ENCODE results near the gene RNF113B.

Gene RNF113B

GRCh38 chr13:98176777-98177608 lies at the start of gene RNF113B:
Gene RNF113B, minus strand, starts transcription at chr13:98177269. Its CDS starts 33 bp downstream, at chr13:98177236.
- no peak for DNase-seq

- no peak for DNase-seq
Observed at GRCh38 chr13:98226496-98226895, 49.4 kb upstream of the RNF113B start.

- DNase-seq: no peak
Observed at GRCh38 chr13:98225036-98225940, 48.2 kb upstream of the RNF113B start.

GRCh38 chr13:98224557-98224956 lies 47.5 kb upstream of the RNF113B start:
- DNase-seq: no peak

GRCh38 chr13:98223741-98224140 lies 46.7 kb upstream of the RNF113B start:
- DNase-seq: no peak

GRCh38 chr13:98222816-98223215 lies 45.7 kb upstream of the RNF113B start:
- DNase-seq: no peak

- DNase-seq: no peak
Observed at GRCh38 chr13:98222081-98222554, 45.0 kb upstream of the RNF113B start.

- DNase-seq: no peak
Observed at GRCh38 chr13:98221234-98221633, 44.2 kb upstream of the RNF113B start.

- DNase-seq: no peak
Observed at GRCh38 chr13:98220271-98220791, 43.3 kb upstream of the RNF113B start.

- DNase-seq: no peak
Observed at GRCh38 chr13:98219685-98220084, 42.6 kb upstream of the RNF113B start.

GRCh38 chr13:98217597-98217996 lies 40.5 kb upstream of the RNF113B start:
- no peak for DNase-seq

GRCh38 chr13:98216711-98217285 lies 39.7 kb upstream of the RNF113B start:
- no peak for DNase-seq

GRCh38 chr13:98216135-98216565 lies 39.1 kb upstream of the RNF113B start:
- DNase-seq: no peak

- DNase-seq: no peak
Observed at GRCh38 chr13:98215508-98215907, 38.4 kb upstream of the RNF113B start.

GRCh38 chr13:98214707-98215106 lies 37.6 kb upstream of the RNF113B start:
- DNase-seq: no peak

- DNase-seq: no peak
Observed at GRCh38 chr13:98214008-98214643, 37.1 kb upstream of the RNF113B start.

GRCh38 chr13:98213354-98213753 lies 36.3 kb upstream of the RNF113B start:
- DNase-seq: no peak

- no peak for DNase-seq
Observed at GRCh38 chr13:98212763-98213162, 35.7 kb upstream of the RNF113B start.

- no peak for DNase-seq
Observed at GRCh38 chr13:98208606-98209005, 31.5 kb upstream of the RNF113B start.

GRCh38 chr13:98207416-98207815 lies 30.3 kb upstream of the RNF113B start:
- no peak for DNase-seq

- no peak for DNase-seq
Observed at GRCh38 chr13:98206946-98207345, 29.9 kb upstream of the RNF113B start.

GRCh38 chr13:98204546-98204945 lies 27.5 kb upstream of the RNF113B start:
- DNase-seq: no peak
